Adrenal gland (tissue), 5 donors: ENCODE data around the gene INO80C.

Experiments used
- POLR2A ChIP-seq, 2 donors: fragments of 450-650 bp; IDR thresholded peaks; one replicate each; pipeline ENCODE4 v1.6.1; 2017; ENCODE audit warnings: antibody characterized with exemption in 2 of 2, mild to moderate bottlenecking in 2 of 2, moderate library complexity in 1 of 2
- TF ChIP-seq, protein P1 (sequence below), 6 experiments: fragments of 450-650 bp in 4 of 6; fragments of 200-600 bp in 2 of 6; sonication (generic) in 1 of 6; IDR thresholded peaks; 1 replicate in 5 of 6; 2 replicates in 1 of 6; pipeline versions ENCODE4 v1.5.1 to v1.8.0; 2016 to 2021; ENCODE audit warnings: antibody characterized with exemption in 6 of 6, mild to moderate bottlenecking in 2 of 6, moderate library complexity in 1 of 6
- donor health status: DM: no; HTN: no; CAD: no.

DNA sequence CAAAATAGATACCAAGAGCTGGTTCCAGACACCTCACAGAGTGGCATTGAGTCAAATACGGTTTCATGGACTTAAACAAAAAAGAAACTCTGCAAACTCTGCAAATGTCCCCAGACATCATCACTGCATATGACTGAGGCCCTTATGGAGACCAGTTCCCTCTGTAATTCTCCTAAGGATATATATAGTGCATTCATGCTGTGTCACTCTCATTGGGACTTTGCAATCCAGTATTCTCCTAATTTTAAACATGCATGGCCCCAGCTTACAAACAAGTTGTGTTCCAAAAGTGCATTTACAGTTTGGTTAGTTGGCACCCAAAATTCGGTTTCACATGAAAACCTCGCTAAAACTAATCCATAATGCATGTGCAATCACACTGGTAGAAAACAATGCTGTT, 18.6 kb upstream of the INO80C start:
- TF ChIP-seq, protein P1, sequence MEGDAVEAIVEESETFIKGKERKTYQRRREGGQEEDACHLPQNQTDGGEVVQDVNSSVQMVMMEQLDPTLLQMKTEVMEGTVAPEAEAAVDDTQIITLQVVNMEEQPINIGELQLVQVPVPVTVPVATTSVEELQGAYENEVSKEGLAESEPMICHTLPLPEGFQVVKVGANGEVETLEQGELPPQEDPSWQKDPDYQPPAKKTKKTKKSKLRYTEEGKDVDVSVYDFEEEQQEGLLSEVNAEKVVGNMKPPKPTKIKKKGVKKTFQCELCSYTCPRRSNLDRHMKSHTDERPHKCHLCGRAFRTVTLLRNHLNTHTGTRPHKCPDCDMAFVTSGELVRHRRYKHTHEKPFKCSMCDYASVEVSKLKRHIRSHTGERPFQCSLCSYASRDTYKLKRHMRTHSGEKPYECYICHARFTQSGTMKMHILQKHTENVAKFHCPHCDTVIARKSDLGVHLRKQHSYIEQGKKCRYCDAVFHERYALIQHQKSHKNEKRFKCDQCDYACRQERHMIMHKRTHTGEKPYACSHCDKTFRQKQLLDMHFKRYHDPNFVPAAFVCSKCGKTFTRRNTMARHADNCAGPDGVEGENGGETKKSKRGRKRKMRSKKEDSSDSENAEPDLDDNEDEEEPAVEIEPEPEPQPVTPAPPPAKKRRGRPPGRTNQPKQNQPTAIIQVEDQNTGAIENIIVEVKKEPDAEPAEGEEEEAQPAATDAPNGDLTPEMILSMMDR (IDR thresholded peaks at IDR 0.05) = no peak
- no peak for TF ChIP-seq POLR2A (IDR thresholded peaks at IDR 0.05)
